ENCODE results near the gene ENOX2. TPM values are rescaled to one million over a fixed set of nuclear protein-coding genes. Genes with fewer than 3 reads are reported as not detected.
"Not testable (repeated sequence)": the region's sequence is repeated elsewhere in the genome, so short reads cannot be mapped to it uniquely, and the experiment has no call there.

Gene ENOX2
- polyA plus RNA-seq, 12 donors = 11.3 to 20.6 (median 15.7) TPM; not detected in 1

GRCh38 chrX:130771230-130771629, 131.8 kb downstream of the ENOX2 start:
- no peak for DNase-seq

GRCh38 chrX:130770615-130771014, 132.4 kb downstream of the ENOX2 start:
- no peak for DNase-seq

- DNase-seq = no peak
Measured at GRCh38 chrX:130769835-130770234, 133.2 kb downstream of the ENOX2 start.

GRCh38 chrX:130758072-130758471, 144.9 kb downstream of the ENOX2 start:
- no peak for DNase-seq

- no peak for DNase-seq
Measured at GRCh38 chrX:130756233-130756632, 146.8 kb downstream of the ENOX2 start.

- no peak for DNase-seq
Measured at GRCh38 chrX:130754353-130754752, 148.7 kb downstream of the ENOX2 start.

GRCh38 chrX:130746709-130747342, 156.2 kb downstream of the ENOX2 start:
- no peak for DNase-seq

- no peak for DNase-seq
Measured at GRCh38 chrX:130746077-130746476, 156.9 kb downstream of the ENOX2 start.

- DNase-seq = no peak
Measured at GRCh38 chrX:130741584-130741983, 161.4 kb downstream of the ENOX2 start.

GRCh38 chrX:130741151-130741550, 161.9 kb downstream of the ENOX2 start:
- no peak for DNase-seq

- no peak for DNase-seq
Measured at GRCh38 chrX:130738638-130739195, 164.3 kb downstream of the ENOX2 start.

- DNase-seq = no peak
Measured at GRCh38 chrX:130734713-130735112, 168.3 kb downstream of the ENOX2 start.

GRCh38 chrX:130728208-130728607, 174.8 kb downstream of the ENOX2 start:
- no peak for DNase-seq

GRCh38 chrX:130726661-130727060, 176.3 kb downstream of the ENOX2 start:
- DNase-seq = no peak

GRCh38 chrX:130725519-130725918, 177.5 kb downstream of the ENOX2 start:
- DNase-seq = no peak

GRCh38 chrX:130719413-130719812, 183.6 kb downstream of the ENOX2 start:
- DNase-seq = no peak

- no peak for DNase-seq
Measured at GRCh38 chrX:130718137-130718536, 184.9 kb downstream of the ENOX2 start.

- DNase-seq = peak; percentile 10
Measured at GRCh38 chrX:130716781-130717413, 186.1 kb downstream of the ENOX2 start.

- DNase-seq = no peak
Measured at GRCh38 chrX:130716346-130716745, 186.7 kb downstream of the ENOX2 start.

GRCh38 chrX:130715299-130715698, 187.7 kb downstream of the ENOX2 start:
- no peak for DNase-seq

- no peak for DNase-seq
Measured at GRCh38 chrX:130714665-130715064, 188.3 kb downstream of the ENOX2 start.

- DNase-seq = no peak
Measured at GRCh38 chrX:130714135-130714534, 188.9 kb downstream of the ENOX2 start.

GRCh38 chrX:130709178-130709577, 193.8 kb downstream of the ENOX2 start:
- not testable (repeated sequence) for DNase-seq

Measured in muscle of arm (tissue), 12 donors.